HG02840 (cell line): ENCODE data around the gene WHRN.

ENCODE experiments used
- ATAC-seq: cut with Tn5 transposase; IDR thresholded peaks from one replicate; pipeline ENCODE4 v1.9.1; 2021; ENCODE audit warnings: mild to moderate bottlenecking, moderate library complexity, moderate number of reproducible peaks; ENCODE audit not compliant: unreplicated experiment, low FRiP score

The WHRN gene

DNA sequence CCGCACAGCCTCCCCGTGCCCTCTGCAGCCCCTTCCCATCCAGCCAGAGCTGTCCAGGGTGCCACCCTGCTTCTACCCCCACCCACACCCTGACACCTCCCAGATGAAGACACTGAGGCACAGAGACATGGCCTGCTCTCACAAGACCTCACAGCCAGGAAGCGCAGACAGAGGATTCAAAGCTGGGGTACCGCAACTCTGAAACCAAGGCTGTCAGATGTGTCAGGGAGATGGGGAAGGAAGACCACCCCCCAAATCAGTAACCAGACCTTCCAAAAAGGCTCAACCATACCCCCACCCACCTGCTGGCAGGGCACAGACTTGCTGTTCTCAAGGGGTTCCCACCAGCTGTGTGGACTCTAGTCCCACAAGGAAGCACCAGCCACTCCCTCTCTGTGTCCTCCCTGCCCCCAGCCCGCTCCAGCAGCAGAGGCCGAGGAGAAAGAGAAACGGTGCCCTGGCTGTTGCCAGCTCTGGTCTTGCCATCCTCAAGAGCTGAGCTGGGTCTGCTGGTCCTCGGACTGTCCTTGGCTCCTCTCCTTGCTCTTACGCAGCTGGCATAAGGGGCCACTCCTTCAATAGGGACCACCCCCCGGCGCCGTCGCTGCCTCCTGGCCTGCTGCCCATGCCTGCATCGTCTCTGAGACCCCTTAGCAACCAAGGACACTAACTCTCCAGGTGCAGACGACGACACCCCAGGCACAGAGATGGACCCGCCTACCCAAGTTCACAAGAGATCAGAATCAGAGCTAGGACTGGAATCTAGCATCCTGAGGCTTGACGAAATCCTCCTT is 118.2 kb downstream of the WHRN start:
- ATAC-seq: no peak

GRCh38 chr9:114386361-114386885 is 118.8 kb downstream of the WHRN start:
- ATAC-seq: no peak

DNA sequence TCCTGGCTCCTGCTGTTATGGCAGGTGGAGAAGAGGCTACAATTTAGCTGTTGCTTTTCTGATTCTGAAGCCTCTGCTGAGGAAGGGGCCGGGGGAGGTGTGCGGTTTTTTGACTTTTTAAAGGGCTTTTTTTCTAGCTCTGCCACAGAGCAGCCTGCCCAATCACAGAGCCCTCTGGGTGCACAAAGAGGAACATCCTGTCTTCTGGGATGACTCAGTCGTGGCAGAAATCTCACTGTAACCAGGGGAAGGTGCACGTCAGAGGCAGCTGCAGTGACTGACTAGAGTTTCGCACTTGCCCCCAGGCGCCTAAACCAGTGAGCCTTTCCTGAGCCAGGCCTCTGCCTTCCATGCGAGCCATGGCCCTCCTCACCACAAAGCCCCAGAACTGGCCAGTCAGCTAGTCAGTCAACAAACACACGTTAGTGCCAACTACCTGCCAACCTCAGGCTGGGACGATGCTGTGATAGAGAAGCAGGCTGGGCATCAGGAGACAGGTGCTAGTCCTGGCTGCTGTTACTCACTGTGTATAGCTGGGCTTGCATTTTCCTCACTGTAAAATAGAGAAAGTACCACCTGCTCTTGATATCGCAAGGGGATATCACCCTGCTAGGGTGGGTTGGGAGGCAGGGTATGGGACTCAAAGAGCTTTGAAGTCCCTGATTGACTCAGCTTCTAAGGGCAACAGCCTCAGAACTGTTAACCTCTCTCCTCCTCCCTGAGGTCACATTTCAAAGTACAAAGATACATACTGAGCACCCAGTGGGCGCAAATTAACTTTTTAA is 119.7 kb downstream of the WHRN start:
- peak; percentile 77 for ATAC-seq

- no peak for ATAC-seq
Observed at GRCh38 chr9:114384836-114385396, 120.4 kb downstream of the WHRN start.

GRCh38 chr9:114384341-114384740 is 120.9 kb downstream of the WHRN start:
- ATAC-seq: no peak

DNA sequence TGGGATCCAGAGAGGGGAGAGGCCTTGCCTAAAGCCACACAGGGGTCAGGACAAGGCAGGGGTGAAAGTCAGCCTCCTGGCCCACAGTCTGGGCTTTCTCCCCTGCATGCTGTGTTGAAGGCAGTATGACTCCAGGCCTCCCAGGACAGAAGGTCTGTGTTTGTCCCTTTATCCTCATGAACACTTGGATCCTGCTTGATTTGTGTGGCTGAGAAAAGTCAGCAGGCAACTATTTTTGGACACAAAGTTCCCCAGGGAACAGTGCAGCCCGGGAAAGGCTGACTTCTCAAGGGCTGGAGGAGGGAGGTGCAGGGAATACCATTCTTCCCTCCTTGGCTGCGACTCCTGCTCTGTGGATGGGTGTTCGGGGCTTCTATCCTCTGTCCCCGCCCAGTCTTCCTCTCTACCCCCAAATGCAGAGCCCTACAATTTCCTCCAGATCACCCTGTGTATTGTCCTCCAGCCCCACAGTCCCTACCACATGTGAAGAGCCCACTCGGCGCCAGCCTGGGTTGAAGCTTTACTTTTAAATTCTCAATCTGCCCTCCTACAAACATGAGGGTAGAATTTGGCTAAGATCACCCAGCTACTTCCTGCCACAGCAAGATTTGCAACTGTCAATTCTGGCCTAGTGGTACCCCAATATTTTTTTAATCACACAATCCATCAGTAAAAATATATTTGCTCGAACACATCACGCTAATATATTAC is 121.6 kb downstream of the WHRN start:
- no peak for ATAC-seq

- no peak for ATAC-seq
Observed at GRCh38 chr9:114382699-114383520, 122.4 kb downstream of the WHRN start.

GRCh38 chr9:114378883-114379282 is 126.4 kb downstream of the WHRN start:
- no peak for ATAC-seq

DNA sequence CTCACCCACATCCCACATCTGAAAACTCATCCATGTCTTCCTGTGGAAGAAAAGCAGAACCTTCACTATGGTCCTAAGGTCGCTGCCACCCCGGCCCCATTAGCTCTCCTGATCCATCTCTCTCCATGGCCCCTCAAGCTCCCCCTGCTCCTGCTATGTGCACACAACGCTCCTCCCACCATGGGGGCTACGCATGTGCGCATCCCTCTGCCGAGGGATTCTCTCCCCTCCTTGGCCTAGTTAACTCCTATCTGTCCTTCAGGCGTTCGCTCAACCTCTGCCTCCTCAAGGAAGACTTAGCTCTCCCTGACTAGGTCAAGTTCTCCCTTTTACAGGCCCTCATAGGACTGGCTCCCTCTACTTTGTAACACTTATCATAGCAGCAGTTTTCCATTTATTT is 127.3 kb downstream of the WHRN start:
- no peak for ATAC-seq

DNA sequence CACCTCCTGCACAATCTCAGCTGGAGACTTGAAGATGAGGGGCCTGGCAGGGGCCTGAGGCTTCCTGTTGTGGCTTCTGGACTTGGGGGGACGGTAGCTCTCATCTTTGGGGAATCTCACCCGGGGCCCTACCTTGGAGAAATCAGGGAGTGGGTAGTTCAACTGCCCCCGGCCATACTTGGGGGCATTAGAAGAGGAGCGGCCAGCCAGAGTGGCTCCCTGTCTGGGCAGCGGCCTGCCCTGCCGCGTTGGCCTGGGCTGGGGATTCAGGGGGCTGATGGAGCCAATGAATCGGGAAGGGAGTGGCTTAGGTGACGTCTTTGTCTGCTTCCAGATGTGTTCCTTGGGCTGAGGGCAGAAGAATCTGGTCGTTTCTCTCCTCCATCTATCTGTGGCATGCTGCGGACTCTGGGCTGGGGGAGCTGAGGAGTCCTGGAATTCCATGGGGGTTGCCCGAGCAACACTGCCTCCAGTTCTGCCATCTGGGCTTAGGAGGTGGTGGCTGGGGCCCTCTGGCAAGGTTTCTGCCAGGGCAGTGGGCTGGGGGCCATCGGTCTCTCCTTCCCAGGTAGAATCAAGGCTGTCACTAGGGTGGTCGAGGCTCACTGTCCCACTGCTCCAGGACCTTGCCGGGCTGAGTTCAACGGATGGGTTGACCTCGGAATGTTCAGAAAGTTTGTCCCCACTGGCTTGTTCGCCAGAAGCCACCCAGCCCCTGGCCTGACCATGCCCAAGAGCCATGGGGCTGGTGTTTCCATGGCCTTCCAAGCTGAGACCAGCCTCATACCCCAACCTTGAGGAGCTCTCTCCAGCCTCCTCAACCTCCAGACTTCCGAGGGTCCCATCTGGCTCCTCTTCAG is 128.5 kb downstream of the WHRN start:
- no peak for ATAC-seq

DNA sequence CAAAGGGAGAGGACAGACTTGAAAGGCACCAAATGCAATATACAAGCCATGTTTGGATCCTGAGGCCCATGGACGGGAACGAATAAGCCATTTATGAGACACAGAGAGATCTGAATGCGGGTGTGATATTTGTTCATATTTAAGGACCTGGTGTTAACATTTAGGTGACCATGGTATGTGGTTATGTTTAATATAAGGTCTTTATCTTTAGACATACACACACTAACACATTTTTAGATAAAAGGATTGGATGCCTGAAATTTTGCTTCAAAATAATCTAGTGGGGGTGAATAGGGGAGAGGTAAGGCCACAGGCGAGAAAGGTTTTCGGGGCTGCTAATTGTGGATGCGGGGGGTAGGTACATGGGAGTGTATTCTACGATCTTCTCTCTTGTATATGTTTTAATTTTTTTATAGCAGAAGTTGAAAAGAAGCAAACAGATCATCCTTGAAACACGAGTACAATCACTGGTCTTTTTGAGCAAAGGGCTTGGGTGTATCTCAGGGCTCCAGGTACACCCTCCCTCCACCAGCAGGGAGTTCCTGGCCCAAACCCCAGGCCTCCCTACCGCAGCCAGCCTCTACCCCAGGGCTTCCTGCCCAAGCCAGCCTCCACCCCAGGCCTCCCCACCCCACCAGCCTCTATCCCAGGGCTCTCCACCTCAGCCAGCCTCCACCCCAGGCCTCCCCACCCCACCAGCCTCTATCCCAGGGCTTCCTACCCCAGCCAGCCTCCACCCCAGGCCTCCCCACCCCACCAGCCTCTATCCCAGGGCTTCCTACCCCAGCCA is 129.7 kb downstream of the WHRN start:
- ATAC-seq: no peak

- no peak for ATAC-seq
Observed at GRCh38 chr9:114374936-114375335, 130.3 kb downstream of the WHRN start.

DNA sequence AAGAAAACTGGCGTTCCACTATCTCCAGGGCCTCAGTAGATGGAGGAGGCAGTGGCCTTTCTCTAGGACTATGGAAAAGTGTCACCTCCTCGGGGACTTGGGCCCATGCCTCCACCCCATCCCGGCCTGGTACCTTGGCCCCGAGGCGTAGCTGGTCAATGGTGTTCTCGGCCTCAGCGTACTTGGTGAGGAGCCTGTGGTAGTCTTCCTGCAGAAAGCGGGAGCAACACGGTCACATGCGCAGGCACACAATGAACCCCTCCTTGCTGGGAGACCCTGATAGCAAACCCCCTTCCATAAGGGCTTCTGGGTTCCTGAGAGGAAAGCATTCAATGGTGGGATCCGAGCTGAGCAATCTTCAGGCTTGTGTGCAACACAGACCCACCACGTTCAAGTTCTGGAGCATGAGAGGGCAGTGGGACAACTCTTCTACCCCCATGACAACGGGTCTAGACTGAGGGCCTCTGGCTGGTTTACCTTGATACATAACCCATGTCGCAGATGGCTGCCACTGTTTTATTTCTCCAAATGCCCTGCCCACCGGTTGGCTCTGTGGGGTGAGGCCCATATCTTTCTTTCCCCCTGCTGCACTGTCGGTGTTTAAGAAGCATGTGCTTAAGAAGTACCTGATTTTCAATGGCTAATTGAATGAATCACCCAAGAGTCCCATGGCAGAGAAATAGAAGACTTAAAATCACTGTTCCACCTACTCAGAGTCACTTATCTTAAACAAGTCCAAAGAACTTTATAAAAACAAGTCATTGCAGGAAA is 131.1 kb downstream of the WHRN start:
- ATAC-seq: no peak

- ATAC-seq: peak; percentile 82
Observed at GRCh38 chr9:114372921-114373448, 132.3 kb downstream of the WHRN start.

GRCh38 chr9:114371973-114372917 is 133.0 kb downstream of the WHRN start:
- ATAC-seq: no peak

DNA sequence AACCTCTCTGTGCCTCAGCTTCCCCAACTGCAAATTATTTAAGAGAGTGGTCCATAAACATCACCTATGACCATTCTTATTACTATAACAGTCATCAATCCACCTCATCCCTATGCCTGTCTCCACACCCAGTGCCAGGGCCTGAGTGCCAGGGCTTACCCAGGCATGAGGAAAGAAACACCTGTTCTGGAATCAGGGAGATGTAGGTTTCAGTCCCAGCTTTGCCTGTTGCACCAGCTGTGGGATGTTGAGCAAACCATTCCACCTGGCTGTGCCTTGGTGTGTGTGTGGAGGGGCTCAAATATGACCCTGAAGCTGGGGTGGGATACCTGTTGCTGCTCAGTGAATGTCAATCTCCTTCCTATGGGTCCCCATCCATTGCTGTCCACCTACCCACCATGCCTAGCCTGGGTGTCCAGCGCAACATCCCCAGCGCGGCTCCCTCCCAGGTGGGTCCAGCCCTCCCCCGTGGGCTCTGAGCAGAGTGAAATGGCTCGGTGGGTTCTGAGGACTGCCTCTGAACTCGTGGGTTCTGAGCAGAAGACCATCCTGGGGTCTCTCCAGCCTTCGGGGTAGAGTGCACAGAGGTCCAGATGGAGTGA is 133.8 kb downstream of the WHRN start:
- no peak for ATAC-seq
